Lung microvascular endothelial cell (primary cell): ENCODE measurements around the gene TMA7. TPM values are rescaled to one million over a fixed set of nuclear protein-coding genes. Genes with fewer than 3 reads are reported as not detected.

ENCODE experiments used
- DNase-seq, 2 donors: peaks; one replicate each; pipeline versions ENCODE4 v3.0.0 to v3.0.0-alpha.2; 2010; ENCODE audit warnings: low read depth in 2 of 2
- total RNA-seq: library from RNA; depleted of rRNA; stranded (reverse); fragments of >200 nt; gene quantifications from 2 replicates; pipeline ENCODE4 v1.2.1, GENCODE V29; 2014

Gene TMA7
- total RNA-seq, 1 donor from 2014 or later: 246 TPM

DNA sequence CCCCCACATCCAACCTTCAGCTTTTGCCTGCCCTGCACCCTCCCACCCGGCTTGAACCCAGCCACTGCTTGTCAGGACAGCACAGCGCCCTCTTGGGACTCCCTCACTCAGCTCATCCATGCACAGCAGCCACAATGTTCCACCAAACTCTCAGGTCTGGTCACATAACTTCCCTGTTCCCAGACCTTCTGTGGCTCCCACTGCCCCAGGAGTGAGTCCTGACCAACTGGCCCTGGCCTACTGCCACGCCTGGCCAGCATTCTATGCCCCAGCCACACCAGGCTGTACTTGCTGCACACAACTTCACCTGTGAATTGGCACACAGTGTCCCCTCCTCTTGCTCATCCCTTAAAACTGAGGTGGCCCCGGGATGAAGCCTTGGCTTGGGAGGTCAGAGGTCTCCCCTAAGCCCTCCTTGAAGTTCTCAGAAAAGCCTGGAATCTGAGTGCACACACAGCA is 31.2 kb upstream of the TMA7 start:
- DNase-seq: no peak

DNA sequence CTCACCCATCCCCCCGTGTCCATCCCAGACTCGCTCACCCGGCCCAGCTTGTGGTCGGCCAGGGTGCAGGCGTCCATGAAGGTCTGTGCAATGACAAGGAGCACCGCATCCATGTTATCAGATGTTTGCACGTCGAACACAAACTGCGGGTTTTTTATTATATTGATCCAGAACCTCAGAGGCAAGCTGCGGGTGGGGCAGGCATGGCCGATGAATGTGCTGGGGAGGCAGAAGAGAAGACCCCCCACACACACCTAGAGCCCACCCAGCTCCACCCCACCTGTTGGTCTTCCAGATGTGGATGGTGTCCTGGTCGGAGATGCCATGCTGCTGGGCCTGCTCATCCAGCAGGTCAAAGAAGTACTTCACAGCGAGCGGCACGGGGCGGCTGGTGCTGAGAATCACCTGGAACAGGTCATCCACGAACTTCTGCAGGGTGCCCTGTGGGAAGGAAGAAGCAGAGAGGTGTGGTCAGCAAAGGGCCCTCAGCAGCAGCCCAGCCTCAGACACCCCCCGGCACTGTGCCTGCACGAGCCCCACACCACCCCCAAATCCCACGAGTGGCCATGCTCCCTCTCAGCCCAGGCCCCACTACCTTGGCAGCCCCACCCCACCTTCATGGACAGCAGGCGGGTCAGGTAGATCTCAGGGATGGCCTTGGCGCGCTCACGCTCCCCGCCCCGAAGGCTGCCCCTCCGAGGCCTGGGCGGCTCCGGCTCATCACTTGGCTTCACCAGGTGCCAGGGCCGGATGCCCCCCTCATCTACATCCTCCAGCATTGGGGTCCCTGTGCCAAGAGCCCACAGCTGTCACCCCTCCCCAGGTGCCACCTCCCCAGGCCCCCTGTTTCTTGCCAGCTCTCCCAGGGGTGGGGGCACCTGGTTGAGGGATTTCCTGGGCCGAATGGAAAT is 30.5 kb upstream of the TMA7 start:
- no peak for DNase-seq

DNA sequence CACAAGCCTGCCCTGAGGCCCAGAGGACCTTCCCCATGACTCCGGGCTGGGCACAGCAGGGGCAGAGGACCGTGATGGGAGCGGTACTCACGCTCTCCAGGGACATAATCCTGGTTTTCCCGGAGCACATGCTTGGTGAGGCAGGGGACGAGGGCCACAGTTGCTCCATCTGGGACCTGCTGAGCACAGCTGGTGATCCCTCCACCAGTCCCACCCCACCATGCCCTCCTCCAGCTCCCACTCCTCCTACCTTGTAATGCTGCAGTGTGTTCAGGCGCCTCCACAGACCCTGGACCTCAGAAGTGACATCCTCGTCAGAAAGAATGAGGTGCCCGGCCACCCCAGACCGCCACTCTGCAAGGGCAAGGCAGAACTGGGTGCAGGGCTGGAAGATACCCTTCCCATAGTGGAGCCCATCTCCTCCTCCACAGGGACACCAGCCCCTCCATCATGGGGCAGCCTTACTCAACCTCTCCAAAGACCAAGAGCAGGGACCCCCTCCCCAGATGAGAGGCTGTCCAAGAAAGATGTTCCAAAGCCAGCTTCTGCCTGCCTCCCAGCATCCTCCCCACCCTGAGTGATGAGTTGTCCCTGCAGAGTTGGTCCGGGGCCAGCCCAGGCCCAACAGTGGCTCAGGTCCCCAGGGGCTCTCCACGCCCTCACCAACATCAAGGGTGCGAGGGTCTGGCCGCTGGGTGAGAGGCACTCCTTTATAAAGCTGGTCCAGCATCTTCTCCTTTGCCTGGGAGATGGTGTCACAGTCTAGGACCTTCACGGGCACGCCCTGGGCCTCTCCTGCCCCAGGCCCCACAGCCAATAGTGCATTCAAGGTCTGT is 29.6 kb upstream of the TMA7 start:
- no peak for DNase-seq

DNA sequence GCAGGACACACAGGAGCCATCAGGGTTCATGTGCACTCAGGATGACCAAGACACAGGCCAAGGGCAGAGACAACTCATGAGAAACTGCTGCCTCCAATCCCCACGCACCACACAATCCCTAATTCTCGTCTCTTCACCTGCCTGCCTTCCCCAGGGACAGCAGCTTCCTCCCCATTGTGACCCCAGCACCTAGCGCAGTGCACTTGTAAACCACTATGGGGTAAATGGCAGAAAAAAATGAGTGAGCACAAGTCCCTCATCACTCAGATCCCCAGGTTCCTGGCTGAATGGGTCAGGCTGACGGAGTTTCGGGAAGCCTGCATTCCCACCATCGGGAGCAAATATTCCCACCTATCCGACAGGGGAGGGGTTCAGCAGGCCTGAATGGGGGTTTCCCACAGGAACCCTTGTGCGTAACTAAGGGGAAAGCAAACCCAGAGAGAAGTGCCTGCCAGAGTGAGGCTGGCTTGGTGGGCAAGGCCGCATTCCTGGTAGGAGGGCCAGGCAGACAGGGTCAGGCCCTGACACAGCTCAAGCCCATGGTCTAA is 28.9 kb upstream of the TMA7 start:
- DNase-seq: no peak

DNA sequence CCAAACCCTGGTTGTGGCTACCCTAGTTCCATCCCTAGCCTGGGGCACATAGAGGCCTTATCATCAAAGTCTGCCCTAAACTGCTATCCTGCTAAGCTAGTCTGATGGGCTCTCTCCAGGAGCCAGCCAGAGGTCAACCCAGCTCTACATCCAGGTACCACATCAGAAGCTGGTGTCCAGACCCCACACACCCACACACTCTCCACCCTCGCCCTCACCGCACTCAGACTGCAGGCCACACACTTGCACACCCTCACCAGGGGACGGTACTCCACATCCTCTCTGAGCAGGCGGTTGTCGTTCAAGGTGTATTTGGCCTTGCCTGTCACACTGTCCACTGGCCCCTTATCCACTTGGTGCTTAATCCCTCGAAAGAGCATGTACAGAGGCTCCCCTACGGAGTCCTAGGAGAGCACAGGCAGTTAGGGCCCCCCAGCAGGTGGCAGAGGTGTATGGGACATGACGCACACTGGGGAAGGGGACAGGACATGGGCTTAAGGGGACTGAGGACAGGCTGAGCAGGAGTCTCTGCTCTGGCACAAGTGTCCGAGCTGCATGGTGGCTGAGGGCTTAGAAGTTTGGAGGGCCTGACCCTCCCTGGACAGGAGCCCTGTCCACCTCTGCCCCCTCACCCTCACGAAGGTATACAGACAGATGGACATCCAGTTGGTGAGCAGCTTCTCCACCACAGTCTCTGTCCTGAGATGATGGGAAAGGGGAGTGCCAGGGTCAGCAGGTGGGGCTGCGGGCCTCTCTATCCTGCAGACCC is 28.3 kb upstream of the TMA7 start:
- DNase-seq: no peak

DNA sequence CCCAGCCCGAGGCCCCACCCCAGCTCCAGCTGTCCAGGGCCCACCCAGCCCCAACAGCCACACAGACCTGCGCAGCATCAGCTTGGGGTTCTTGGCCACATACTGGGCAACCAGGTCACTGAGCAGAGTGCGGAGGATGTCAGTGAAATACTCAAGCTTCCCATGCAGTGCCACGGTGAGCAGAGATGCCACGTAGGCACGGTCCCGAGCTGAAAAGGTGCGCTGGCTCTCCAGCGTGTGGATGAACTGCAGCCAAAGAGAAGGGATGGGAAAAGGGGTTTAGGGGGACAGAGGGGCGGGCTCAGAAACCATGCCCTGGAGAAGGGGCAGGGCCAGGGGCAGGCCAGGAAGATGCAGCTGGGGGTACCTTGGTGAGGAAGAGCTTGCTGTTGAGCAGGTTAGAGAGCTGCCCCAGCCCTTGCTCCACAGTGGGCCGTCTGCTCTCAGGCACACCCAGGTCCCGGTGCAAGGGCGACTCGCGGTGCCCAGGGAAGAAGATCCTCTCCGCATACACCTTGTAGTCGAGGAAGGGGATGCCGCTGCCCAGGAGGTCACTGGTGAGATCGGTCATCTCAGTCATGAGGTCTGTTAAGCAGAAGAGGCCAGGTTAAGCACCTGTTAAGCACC is 27.6 kb upstream of the TMA7 start:
- DNase-seq: no peak

DNA sequence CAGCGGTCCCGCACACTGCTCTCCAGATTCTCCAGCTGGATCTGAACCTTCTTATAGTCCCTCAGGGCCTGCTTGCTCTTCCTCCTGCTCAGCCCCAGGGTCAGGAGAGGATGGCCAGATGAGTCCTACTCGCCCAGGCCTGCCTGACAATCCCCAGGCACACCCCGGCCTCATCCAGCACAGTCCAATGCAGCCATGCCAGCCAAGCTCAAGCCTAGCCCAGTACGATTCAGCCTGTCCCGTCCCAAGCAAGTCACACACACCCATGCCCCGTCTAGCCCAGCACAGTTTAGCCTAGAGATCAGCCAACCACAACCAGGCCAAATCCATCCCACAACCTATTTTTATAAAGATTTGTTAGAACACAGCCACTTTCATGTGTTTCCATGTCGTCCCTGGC is 27.0 kb upstream of the TMA7 start:
- DNase-seq: no peak

DNA sequence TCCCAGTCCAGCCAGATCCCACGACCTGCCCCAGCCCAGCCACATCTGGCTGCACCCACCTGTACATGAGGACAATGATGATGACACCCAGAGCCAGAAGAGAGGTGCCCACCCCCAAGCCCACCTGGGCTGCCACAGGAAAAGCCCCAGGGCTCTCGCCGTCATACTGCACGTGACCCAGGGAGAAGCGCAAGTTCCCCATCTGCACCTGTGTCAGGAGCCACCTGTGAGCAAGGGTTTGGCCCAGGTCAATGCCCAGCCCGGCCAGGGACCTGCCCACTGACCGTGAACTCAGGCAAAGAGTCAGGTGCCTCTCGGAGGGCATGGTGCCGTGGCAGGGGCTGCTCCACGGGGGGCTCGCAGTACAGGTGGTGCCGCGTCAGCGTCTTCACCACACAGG is 26.4 kb upstream of the TMA7 start:
- DNase-seq: no peak

DNA sequence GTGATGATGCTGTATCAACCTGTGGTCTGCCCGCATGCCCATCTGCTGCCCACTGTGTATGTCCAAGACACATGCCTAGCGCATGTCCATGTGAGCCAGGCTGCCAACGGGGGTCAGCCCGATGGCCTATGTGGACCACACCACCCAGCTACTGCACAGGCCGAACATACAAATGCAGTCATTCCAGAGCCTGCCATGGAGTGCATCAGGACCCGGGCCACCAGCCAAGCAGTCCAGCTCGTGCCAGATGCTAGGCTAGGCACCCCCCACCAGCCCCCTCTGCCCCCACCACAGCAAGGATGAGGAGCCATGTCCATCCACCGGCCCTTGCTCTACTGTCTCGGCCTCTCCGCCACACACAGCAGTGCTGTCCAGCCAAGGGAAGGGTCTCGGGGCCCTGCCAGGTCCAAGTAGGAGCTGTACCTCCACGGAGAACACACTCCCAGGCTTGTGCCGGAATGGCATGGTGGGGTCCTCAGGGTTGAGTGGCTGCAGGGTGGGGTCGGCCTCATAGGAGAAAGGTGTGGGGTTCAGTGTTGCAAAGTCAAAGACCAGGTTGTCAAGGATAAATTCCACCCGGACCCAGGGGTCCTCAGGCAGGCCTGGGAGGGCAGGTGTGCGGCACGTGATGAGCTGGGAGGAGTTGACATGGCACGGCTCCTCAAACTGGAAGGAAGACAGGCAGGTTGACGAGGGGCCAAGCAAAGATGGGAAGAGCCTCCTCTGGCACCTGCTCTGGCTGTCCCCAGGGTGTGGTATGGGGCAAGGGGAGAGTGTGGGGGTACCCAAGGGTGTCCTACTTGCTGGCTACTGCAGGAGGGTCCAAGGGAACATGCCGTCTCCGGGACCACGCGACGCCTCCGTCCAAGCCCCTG is 25.4 kb upstream of the TMA7 start:
- no peak for DNase-seq

DNA sequence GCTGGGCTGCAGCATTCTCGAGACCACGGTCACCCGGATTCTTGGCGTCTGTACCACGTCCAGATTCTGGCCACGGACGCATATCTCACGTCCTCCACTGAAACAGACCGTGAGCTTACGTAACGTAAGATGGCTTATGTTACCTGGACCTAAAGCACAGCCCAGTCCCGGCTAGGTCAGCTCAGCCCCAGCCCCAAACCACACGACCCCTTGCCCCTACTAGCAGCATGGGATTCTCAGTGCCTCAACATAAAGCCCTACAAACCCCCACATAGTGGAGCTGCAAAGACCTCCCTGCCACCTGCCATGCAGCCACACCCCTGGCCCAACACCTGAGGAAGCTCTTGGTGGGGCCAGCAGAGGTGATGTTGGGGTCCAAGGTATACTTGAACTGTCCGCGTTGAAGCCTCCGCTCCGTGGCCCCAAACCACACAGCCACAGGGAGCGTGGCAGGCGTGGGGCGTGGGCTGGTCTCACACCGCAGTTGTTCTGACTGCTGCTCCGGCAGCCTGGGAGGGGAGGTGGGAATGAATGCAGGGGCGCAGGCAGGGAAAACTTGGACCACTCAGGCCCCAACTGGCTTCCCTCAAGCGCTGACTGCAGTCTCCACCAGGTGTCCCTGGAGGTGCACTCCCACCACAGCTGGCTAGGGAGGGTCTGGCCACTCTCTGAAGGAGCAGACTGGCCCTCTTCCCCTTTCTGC is 24.7 kb upstream of the TMA7 start:
- no peak for DNase-seq

DNA sequence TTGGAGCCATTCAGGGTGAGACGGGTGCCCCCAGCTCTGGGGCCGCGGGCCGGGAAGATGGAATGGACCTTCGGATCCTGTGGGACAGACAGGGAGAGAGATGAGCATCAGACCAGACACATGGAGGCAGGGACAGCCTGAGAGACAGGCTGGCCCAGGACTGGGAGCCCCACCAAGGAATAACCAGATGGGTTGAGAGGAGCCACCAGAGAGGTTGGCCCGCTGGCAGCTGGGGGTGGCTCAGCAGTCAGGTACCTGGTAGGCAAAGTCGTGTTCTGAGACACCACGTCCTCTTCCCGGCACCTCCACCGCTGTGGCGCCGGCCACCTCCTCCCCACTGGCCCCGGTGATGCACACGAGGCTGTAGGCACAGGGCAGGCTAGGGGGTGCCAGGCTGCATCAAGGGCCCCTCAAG is 24.0 kb upstream of the TMA7 start:
- DNase-seq: no peak

DNA sequence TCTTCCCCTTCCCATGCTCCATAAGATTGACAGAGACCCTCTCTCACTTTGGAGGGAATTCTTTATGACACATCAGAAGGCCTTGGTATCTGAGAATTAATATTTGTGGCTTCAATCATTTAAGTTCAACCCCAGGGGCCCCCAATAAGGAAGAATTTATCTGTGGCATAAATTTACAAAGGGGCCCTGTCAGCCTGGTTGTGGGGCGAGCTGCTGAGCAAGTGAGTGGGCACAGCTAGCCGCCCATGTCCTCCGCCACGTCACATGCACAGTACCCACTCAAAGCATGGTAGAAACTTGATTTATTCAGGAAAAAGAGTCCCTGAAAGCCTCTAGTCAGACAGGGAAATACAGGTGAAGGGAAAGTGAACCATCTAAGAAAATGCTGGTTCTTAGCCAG is 23.5 kb upstream of the TMA7 start:
- no peak for DNase-seq

DNA sequence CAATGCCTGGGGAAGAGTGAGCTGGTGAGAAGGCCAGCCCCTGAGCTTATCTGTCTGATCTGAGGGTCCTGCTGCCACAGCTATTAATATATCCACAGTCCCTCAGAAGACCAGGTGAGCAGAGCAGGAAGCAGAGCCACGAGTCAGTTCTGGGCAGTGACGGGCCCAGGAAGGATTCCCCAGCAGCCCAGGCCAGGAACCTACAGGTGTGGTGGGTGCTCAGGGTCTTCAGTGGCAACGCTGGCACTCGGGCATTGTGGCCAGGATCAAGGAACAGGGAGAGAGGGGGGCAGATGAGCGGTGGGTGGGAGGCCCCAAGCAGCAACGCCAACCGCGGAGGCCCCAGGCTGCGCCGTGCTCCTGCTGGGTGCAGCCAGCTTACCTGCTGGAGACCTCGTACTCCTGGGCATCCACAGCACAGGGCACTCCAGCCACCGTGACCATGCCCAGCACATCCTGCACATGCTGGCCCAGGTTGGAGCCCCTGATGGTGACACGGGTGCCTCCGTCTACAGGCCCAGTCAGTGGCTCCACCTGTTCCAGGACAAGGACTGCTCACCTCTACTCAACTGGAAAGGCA is 22.4 kb upstream of the TMA7 start:
- no peak for DNase-seq

DNA sequence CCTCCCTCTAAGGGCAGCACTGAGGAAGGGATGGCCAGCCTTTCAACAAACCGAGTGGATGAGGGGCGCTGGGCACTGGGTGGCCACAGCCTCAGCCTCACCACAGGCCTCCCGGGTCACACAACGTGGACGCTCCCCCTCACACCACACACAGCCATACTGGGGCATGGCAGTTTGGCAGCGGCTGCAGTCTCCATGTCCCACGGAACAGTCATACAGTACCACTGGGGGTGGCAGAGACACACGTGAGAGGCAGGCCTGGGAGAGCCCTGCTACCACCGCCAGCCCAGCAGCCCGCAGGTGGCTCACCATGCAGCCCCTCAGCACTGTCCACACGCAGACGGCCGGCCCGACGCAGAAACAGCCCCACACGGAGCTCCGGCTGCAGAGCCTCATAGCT is 21.9 kb upstream of the TMA7 start:
- DNase-seq: no peak

DNA sequence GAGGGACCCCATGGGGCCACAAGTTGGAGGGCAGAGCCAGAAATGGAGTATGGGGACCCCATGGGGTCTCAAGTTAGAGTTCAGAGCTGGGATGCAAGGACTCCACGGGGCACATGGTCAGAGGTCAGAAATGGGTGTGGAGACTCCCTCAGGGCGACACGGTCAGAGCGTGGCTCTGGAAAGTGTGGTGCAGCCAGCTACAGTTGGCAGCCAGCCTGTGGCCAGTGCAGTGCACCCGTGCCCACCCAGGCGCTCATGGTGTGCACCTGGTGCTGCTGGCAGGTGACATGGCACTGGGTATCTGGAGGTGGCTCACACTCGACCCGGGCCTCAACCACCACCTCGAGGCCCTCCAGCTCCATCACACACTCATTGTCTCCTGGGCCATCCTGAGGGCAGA is 21.4 kb upstream of the TMA7 start:
- DNase-seq: no peak

DNA sequence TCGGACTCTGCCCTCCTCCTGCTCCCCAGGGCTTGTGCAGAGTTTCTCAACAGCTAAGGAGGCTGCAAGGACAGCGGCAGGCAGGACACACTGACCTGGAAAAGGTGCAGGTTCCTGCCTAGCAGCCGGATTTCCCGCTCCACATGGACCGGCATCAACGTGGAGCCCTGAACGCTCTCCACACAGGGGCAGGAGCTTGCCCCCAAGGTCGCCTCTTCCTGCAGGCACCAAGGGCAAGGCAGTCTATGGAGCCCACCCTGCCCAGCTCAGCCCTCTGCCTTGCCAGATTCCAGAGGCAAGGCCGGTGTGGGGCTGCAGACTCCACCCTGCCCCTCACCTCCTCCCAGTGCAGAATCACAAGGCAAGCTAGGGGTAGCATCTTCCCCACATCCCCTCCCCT is 20.9 kb upstream of the TMA7 start:
- no peak for DNase-seq

DNA sequence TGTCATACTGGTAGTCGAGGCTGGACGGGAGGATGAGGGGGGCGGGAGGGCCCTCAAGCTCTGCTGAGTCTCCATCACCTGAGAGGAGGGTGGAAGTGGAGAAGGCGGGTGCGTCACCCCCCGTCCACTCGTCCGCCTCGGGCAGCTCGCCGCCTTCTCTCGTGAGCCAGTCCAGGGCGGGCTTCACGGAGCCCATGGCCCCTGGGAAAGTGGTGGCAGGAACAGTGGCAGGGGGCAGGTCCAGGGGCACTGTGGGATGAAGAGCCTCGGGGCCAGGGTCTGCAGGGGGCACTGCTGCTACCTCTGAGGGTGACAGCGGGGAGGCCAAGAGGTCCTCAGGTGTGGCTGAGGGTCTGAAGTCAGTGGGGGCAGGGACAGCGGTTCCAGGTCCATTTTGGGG is 20.5 kb upstream of the TMA7 start:
- no peak for DNase-seq

DNA sequence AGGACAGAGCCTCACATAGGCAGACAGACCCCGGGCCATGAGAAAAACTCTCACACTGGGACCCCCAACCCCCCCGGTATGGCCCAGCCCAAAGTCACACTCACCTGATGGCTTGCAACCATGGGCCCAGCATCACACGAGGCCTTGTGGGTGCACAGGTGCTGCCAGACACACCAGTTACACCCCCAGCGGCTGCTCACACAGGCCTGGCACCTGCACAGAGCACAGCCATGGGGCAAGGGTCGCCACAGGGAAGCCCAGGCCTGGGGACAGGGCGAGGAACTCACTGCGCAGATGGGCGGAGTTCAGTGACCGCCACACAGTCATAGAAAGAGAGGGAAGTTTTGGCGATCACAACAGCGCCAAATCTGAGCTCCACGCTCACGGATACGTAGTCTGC is 19.5 kb upstream of the TMA7 start:
- no peak for DNase-seq

DNA sequence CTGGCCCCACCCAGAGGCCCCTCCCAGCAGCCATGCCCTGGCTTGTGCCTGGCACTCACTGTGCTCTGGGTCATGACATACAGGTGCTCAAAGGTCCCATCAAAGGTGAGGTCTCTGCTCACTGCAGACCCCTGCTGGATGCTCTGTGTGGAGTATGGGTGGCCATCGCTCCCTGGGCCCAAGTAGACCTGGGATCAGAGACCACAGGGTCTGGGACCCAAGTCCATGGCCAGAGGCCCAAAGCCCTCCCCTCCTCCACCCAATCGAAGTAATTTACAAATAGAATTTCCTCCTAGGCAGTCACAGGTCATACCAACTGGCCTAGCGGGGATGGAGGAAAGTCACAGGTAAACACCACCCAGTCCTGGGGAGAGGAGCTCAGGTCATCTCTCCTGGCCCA is 17.8 kb upstream of the TMA7 start:
- no peak for DNase-seq
